Smooth muscle cell (in vitro differentiated cells): Measurements from ENCODE around the gene RBM14. TPM values are rescaled to one million over a fixed set of nuclear protein-coding genes. Genes with fewer than 3 reads are reported as not detected.

Experiments
- DNase-seq: peaks from one replicate; lab custom pipeline; 2025; ENCODE audit not compliant: unreplicated experiment; lab: John Stamatoyannopoulos, UW
- H2AFZ ChIP-seq: fragments of 200-600 bp; sonication (generic); 2 replicates; pipeline ENCODE4 v1.6.0; 2016; ENCODE audit warnings: antibody characterized with exemption, low read depth, mild to moderate bottlenecking
- H3F3A ChIP-seq: fragments of 200-600 bp; sonication (generic); 2 replicates; pipeline ENCODE4 v1.6.0; 2017; ENCODE audit warnings: antibody characterized with exemption, low read depth
- H3K27ac ChIP-seq: fragments of 200-600 bp; sonication (generic); 2 replicates; pipeline ENCODE4 v1.5.1; 2016; ENCODE audit warnings: low read depth, mild to moderate bottlenecking
- H3K27me3 ChIP-seq: fragments of 200-600 bp; sonication (generic); 2 replicates; pipeline ENCODE4 v1.6.1; 2016; ENCODE audit warnings: low read depth, mild to moderate bottlenecking
- H3K36me3 ChIP-seq: fragments of 200-600 bp; sonication (generic); 2 replicates; pipeline ENCODE4 v1.5.1; 2016; ENCODE audit warnings: low read depth
- H3K4me1 ChIP-seq: fragments of 200-600 bp; sonication (generic); 2 replicates; pipeline ENCODE4 v1.5.1; 2016; ENCODE audit warnings: low read depth
- H3K4me2 ChIP-seq: fragments of 200-600 bp; sonication (generic); 2 replicates; pipeline ENCODE4 v1.6.0; 2016; ENCODE audit warnings: mild to moderate bottlenecking
- H3K4me3 ChIP-seq: fragments of 200-600 bp; sonication (generic); 2 replicates; pipeline ENCODE4 v1.5.1; 2016; ENCODE audit warnings: mild to moderate bottlenecking
- H3K79me2 ChIP-seq: fragments of 200-600 bp; sonication (generic); 2 replicates; pipeline ENCODE4 v1.6.0; 2016; ENCODE audit warnings: low read depth, mild to moderate bottlenecking
- H3K9ac ChIP-seq: fragments of 200-600 bp; sonication (generic); 2 replicates; pipeline ENCODE4 v1.6.0; 2016; ENCODE audit warnings: low read depth
- H3K9me3 ChIP-seq: fragments of 200-600 bp; sonication (generic); replicated peaks from 2 replicates; pipeline ENCODE4 v1.5.1; 2016; ENCODE audit warnings: low read depth
- H4K20me1 ChIP-seq: fragments of 200-600 bp; sonication (generic); 2 replicates; pipeline ENCODE4 v1.6.0; 2016; ENCODE audit warnings: low read depth
- CTCF ChIP-seq: fragments of 200-600 bp; sonication (generic); IDR thresholded peaks from 2 replicates; pipeline ENCODE4 v1.5.1; 2017; ENCODE audit warnings: borderline replicate concordance, mild to moderate bottlenecking, antibody characterized with exemption; ENCODE audit not compliant: insufficient read depth, poor library complexity, severe bottlenecking
- WGBS: methylation state at CpG from one replicate; pipeline ENCODE4 v1.1.7; 2016; ENCODE audit warnings: low lambda C conversion rate; 5-methylcytosine and 5-hydroxymethylcytosine counted together
- polyA plus RNA-seq: library from polyadenylated mRNA; unstranded; fragments of >200 nt; fragmentation: Nextera tagmentation; extraction: Ambion mirVana; gene quantifications from 2 replicates; pipeline ENCODE4 v1.2.1, GENCODE V29; 2016
- total RNA-seq: library from RNA; depleted of rRNA; stranded (reverse); fragments of >200 nt; gene quantifications from 2 replicates; pipeline ENCODE4 v1.2.3, GENCODE V29; 2014

The RBM14 gene
- total and polyA plus RNA-seq, 2 experiments from 2014 or later = 34.4 to 41.1 TPM

DNA sequence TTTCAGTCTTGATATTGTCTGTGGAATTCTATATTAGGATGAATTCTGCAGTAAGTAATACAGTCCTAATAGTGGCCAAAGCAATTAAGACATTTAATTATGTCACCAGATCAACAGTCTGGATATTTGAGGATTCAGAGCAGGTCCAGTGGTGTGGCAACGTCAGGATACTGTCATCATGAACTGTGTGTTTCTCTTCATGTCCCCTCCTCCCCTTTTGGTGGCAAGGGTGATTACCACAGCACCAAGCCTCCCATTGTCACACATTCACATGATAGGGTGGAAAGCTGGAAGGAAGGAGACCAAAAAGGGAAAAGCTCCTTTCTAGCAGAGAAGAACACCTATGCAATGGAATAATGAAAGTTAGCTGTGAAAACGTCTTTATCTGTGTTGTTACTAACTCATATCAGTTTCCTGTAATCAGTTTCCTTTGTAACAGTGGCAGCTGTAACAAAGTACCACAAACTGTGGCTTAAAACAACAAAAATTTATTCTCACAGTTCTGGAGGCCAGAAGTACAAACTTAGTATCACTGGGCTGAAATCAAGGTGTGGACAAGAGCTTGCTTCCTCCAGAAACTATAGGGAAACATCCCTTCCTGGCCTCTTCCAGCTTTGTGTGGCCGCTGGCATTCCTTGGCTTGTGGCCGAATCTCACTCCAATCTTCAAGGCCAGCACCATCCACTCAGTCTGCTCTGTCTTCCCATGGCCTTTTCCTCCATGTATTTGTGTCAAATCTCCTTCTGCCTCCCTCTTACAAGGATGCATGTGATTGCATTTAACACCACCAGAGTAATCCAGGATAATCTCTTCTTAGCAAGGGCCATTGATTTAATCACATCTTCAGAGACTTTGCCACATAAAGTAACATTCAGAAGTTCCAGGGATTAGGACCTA lies 6.5 kb upstream of the RBM14 start:
- H3K36me3 ChIP-seq = no peaks in the 10 kb centered on the region
- H2AFZ ChIP-seq = no peak overlapping the region
- DNase-seq = no peak
- H3K9ac ChIP-seq = no peak overlapping the region
- no peaks in the 10 kb centered on the region for H3K9me3 ChIP-seq
- no peaks in the 10 kb centered on the region for H4K20me1 ChIP-seq
- no peak overlapping the region for H3K4me2 ChIP-seq
- H3F3A ChIP-seq = no peaks in the 10 kb centered on the region
- no peak overlapping the region for H3K4me3 ChIP-seq
- TF ChIP-seq CTCF = no peak
- no peaks in the 10 kb centered on the region for H3K79me2 ChIP-seq
- H3K27ac ChIP-seq = no peak overlapping the region
- H3K27me3 ChIP-seq = no peaks in the 10 kb centered on the region
- WGBS = 89% methylated on average over 4 of the region's 4 CpGs
- no peaks in the 10 kb centered on the region for H3K4me1 ChIP-seq

DNA sequence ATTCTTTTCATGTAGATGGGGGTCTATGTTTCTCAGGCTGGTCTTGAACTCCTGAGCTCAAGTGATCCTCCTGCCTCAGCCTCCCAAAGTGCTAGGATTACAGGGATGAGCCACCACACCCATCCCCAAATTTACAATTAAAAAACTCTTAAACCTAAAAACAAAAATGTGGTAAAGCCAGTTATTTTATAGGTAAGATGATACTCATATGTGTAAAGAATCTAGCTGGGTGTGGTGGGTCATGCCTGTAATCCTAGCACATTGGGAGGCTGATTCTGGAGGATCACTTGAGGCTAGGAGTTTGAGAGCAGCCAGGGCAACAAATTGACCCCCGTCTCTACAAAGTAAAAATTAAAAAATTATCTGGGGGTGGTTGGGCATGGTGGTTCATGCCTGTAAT lies 4.0 kb upstream of the RBM14 start:
- no peaks in the 10 kb centered on the region for H3K27me3 ChIP-seq
- H4K20me1 ChIP-seq = peaks cover 7% of the 10 kb centered on the region
- WGBS = 96% methylated on average over 1 of the region's 1 CpG
- no peak overlapping the region for H3K27ac ChIP-seq
- H3K79me2 ChIP-seq = peaks cover 9% of the 10 kb centered on the region
- no peak overlapping the region for H2AFZ ChIP-seq
- no peak for DNase-seq
- peaks cover 10% of the 10 kb centered on the region for H3F3A ChIP-seq
- no peaks in the 10 kb centered on the region for H3K36me3 ChIP-seq
- H3K4me2 ChIP-seq = no peak overlapping the region
- no peak overlapping the region for H3K9ac ChIP-seq
- TF ChIP-seq CTCF = no peak
- peaks cover 7% of the 10 kb centered on the region for H3K4me1 ChIP-seq
- H3K4me3 ChIP-seq = no peak overlapping the region
- H3K9me3 ChIP-seq = no peaks in the 10 kb centered on the region

- H3F3A ChIP-seq = peaks cover 24% of the 10 kb centered on the region
- peaks cover 23% of the 10 kb centered on the region for H4K20me1 ChIP-seq
- H3K9ac ChIP-seq = no peak overlapping the region
- H3K36me3 ChIP-seq = no peaks in the 10 kb centered on the region
- H3K4me1 ChIP-seq = peaks cover 20% of the 10 kb centered on the region
- H3K9me3 ChIP-seq = no peaks in the 10 kb centered on the region
- H3K79me2 ChIP-seq = peaks cover 25% of the 10 kb centered on the region
- H3K4me3 ChIP-seq = no peak overlapping the region
- H3K27ac ChIP-seq = no peak overlapping the region
- WGBS = 90% methylated on average over 13 of the region's 13 CpGs
- no peak overlapping the region for H2AFZ ChIP-seq
- H3K27me3 ChIP-seq = no peaks in the 10 kb centered on the region
- no peak overlapping the region for H3K4me2 ChIP-seq
- DNase-seq = no peak
- no peak for TF ChIP-seq CTCF
Observed at GRCh38 chr11:66614073-66614472, 2.4 kb upstream of the RBM14 start.
